WTC11 (cell line): Measurements from ENCODE around the gene EVX1. TPM values are rescaled to one million over a fixed set of nuclear protein-coding genes. Genes with fewer than 3 reads are reported as not detected.

Experiments
- ATAC-seq: fragments of 200-7000 bp; cut with Tn5 transposase; 2 replicates; pipeline ENCODE4 v1.10.0; 2021; ENCODE audit warnings: mild to moderate bottlenecking, moderate library complexity
- CTCF ChIA-PET: fragments of 300-600 bp; sonication (Branson Sonifier 250); formaldehyde crosslinking; loops from one replicate; lab custom pipeline; 2021; ENCODE audit warnings: antibody characterized with exemption; lab: Charles Lee
- POLR2A ChIA-PET: fragments of 350-600 bp; sonication (Branson Sonifier 250); formaldehyde crosslinking; loops from one replicate; lab custom pipeline; 2021; ENCODE audit warnings: antibody characterized with exemption; lab: Charles Lee
- DNase-seq: peaks from one replicate; pipeline ENCODE4 v3.0.0; 2021; ENCODE audit warnings: low spot score
- H3K27ac Mint-ChIP-seq: 2 replicates; pipeline ENCODE4 v1.8.0; 2021; ENCODE audit warnings: mixed read lengths
- H3K27me3 Mint-ChIP-seq: 2 replicates; pipeline ENCODE4 v1.8.0; 2021; ENCODE audit warnings: low read depth, mild to moderate bottlenecking, moderate library complexity, mixed read lengths
- H3K36me3 Mint-ChIP-seq: 2 replicates; pipeline ENCODE4 v1.8.0; 2021; ENCODE audit warnings: mixed read lengths
- H3K4me1 Mint-ChIP-seq: 2 replicates; pipeline ENCODE4 v1.8.0; 2022; ENCODE audit warnings: mixed read lengths
- H3K4me3 Mint-ChIP-seq: 2 replicates; pipeline ENCODE4 v1.8.0; 2021; ENCODE audit warnings: mild to moderate bottlenecking, moderate library complexity, mixed read lengths
- H3K9me3 Mint-ChIP-seq: 2 replicates; pipeline ENCODE4 v1.8.0; 2021; ENCODE audit warnings: mixed read lengths
- FOXP1 ChIP-seq: sonication (generic); formaldehyde crosslinking; IDR thresholded peaks from 2 replicates; pipeline ENCODE4 v1.8.0; 2022; ENCODE audit warnings: missing genetic modification reagents, mild to moderate bottlenecking, moderate library complexity, borderline replicate concordance
- GRHL2 ChIP-seq: fragments of 250-450 bp; sonication (Bioruptor Pico); IDR thresholded peaks from 2 replicates; pipeline ENCODE4 v1.8.0; 2022; ENCODE audit warnings: mild to moderate bottlenecking, moderate library complexity; ENCODE audit not compliant: insufficient replicate concordance, severe bottlenecking
- KAT7 ChIP-seq: sonication (generic); formaldehyde crosslinking; IDR thresholded peaks from 2 replicates; pipeline ENCODE4 v1.8.1; 2023; ENCODE audit warnings: missing genetic modification reagents, mild to moderate bottlenecking, borderline replicate concordance
- PRRX2 ChIP-seq: fragments of 250-450 bp; sonication (Bioruptor Pico); IDR thresholded peaks from 2 replicates; pipeline ENCODE4 v1.8.0; 2021; ENCODE audit warnings: mild to moderate bottlenecking
- RELA ChIP-seq: sonication (generic); formaldehyde crosslinking; IDR thresholded peaks from 2 replicates; pipeline ENCODE4 v1.8.1; 2022; ENCODE audit warnings: missing genetic modification reagents, mild to moderate bottlenecking, borderline replicate concordance
- SMAD4 ChIP-seq: sonication (generic); formaldehyde crosslinking; IDR thresholded peaks from 2 replicates; pipeline ENCODE4 v1.8.0; 2022; ENCODE audit warnings: mild to moderate bottlenecking, missing genetic modification reagents
- ZBTB21 ChIP-seq: sonication (generic); formaldehyde crosslinking; IDR thresholded peaks from 2 replicates; pipeline ENCODE4 v1.8.1; 2023; ENCODE audit warnings: mild to moderate bottlenecking, missing genetic modification reagents, borderline replicate concordance
- ZNF396 ChIP-seq: fragments of 250-450 bp; sonication (Bioruptor Pico); IDR thresholded peaks from 2 replicates; pipeline ENCODE4 v1.8.0; 2021; ENCODE audit warnings: mild to moderate bottlenecking, moderate library complexity, borderline replicate concordance
- total RNA-seq: library from RNA; stranded (reverse); gene quantifications from 3 replicates; pipeline ENCODE4 v1.2.3, GENCODE V29; 2021
- TF ChIP-seq, protein P1 (sequence below): sonication (generic); formaldehyde crosslinking; IDR thresholded peaks from 2 replicates; pipeline ENCODE4 v1.8.0; 2022; ENCODE audit warnings: mild to moderate bottlenecking, missing genetic modification reagents
- TF ChIP-seq, protein P2 (sequence below): sonication (generic); formaldehyde crosslinking; IDR thresholded peaks from 2 replicates; pipeline ENCODE4 v1.8.1; 2023; ENCODE audit warnings: mild to moderate bottlenecking, missing genetic modification reagents
- TF ChIP-seq, protein P3 (sequence below): sonication (generic); formaldehyde crosslinking; IDR thresholded peaks from 2 replicates; pipeline ENCODE4 v1.8.1; 2023; ENCODE audit warnings: mild to moderate bottlenecking, missing genetic modification reagents, borderline replicate concordance
- TF ChIP-seq, protein P4 (sequence below): fragments of 250-450 bp; sonication (Bioruptor Pico); IDR thresholded peaks from 2 replicates; pipeline ENCODE4 v1.9.0; 2021; ENCODE audit warnings: mild to moderate bottlenecking
- TF ChIP-seq, protein P5 (sequence below): sonication (generic); formaldehyde crosslinking; IDR thresholded peaks from 2 replicates; pipeline ENCODE4 v1.8.0; 2022; ENCODE audit warnings: mild to moderate bottlenecking, missing genetic modification reagents

The EVX1 gene
- total RNA-seq, 1 experiment from 2014 or later, result not detected

DNA sequence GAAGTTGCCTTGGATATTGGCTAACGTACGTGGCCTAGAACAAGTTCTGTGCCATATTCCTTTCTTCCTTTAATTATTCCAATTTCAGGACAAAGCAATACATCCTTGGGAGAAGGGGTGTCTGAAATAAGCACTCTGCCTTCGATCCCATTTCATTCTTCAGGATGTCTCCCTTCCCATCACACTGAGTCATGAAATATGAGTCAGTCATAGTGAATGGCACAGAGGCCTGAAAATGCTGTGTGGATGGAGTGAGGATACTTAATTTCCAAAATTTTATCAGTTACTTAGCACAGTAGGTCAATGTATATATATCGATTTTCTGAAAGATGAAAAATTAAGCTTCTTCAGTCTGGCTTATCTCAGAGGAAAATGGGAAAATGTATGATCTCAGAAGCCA is 19.5 kb downstream of the EVX1 start (continued):
- TF ChIP-seq PRRX2 (CRISPR knock-in tag), result no peak
- no peak for TF ChIP-seq KAT7 (CRISPR knock-in tag)
- TF ChIP-seq, protein P1, sequence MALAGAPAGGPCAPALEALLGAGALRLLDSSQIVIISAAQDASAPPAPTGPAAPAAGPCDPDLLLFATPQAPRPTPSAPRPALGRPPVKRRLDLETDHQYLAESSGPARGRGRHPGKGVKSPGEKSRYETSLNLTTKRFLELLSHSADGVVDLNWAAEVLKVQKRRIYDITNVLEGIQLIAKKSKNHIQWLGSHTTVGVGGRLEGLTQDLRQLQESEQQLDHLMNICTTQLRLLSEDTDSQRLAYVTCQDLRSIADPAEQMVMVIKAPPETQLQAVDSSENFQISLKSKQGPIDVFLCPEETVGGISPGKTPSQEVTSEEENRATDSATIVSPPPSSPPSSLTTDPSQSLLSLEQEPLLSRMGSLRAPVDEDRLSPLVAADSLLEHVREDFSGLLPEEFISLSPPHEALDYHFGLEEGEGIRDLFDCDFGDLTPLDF (CRISPR knock-in tag), result no peak
- no peak for TF ChIP-seq ZBTB21 (CRISPR knock-in tag)
- TF ChIP-seq SMAD4 (CRISPR knock-in tag), result no peak
- TF ChIP-seq RELA (CRISPR knock-in tag), result no peak
- no peak for TF ChIP-seq FOXP1 (CRISPR knock-in tag)
- TF ChIP-seq, protein P2, sequence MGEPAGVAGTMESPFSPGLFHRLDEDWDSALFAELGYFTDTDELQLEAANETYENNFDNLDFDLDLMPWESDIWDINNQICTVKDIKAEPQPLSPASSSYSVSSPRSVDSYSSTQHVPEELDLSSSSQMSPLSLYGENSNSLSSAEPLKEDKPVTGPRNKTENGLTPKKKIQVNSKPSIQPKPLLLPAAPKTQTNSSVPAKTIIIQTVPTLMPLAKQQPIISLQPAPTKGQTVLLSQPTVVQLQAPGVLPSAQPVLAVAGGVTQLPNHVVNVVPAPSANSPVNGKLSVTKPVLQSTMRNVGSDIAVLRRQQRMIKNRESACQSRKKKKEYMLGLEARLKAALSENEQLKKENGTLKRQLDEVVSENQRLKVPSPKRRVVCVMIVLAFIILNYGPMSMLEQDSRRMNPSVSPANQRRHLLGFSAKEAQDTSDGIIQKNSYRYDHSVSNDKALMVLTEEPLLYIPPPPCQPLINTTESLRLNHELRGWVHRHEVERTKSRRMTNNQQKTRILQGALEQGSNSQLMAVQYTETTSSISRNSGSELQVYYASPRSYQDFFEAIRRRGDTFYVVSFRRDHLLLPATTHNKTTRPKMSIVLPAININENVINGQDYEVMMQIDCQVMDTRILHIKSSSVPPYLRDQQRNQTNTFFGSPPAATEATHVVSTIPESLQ (CRISPR knock-in tag), result no peak

DNA sequence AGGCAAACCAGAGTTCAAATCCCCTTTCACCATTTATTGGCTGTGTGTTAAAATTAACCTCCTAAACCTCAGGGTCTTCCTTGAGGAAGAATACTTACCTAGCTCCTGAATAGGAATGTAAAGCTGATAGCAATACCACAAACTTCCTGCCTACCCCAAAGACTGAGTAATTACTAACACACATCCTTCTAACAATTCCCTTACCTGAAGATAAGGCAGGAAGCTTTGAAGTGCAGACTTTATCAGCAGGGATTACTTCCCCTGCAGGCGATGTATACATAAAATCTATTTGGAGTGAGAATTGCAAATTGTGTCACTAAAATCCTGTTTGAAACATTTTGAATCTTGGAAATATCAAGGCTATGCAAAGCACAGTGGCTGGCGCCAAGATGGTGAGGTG is 21.2 kb downstream of the EVX1 start:
- peaks cover 6% of the 10 kb centered on the region for H3K4me1 Mint-ChIP-seq
- POLR2A ChIA-PET, result interaction anchor here (0.6 kb wide), 1 partner anchor 625 kb away, joined by 7 read pairs; no protein-coding TSS in a partner anchor
- DNase-seq (no peak), ATAC-seq (no peak)
- no peak overlapping the region for H3K4me3 Mint-ChIP-seq
- CTCF ChIA-PET, result interaction anchor here (0.9 to 1.2 kb wide), 3 partner anchors 29 to 342 kb away, joined by 3 read pairs; no protein-coding TSS in a partner anchor
- no peak overlapping the region for H3K27ac Mint-ChIP-seq
- H3K27me3 Mint-ChIP-seq, result peaks cover 16% of the 10 kb centered on the region
- no peaks in the 10 kb centered on the region for H3K36me3 Mint-ChIP-seq
- TF ChIP-seq, protein P3, sequence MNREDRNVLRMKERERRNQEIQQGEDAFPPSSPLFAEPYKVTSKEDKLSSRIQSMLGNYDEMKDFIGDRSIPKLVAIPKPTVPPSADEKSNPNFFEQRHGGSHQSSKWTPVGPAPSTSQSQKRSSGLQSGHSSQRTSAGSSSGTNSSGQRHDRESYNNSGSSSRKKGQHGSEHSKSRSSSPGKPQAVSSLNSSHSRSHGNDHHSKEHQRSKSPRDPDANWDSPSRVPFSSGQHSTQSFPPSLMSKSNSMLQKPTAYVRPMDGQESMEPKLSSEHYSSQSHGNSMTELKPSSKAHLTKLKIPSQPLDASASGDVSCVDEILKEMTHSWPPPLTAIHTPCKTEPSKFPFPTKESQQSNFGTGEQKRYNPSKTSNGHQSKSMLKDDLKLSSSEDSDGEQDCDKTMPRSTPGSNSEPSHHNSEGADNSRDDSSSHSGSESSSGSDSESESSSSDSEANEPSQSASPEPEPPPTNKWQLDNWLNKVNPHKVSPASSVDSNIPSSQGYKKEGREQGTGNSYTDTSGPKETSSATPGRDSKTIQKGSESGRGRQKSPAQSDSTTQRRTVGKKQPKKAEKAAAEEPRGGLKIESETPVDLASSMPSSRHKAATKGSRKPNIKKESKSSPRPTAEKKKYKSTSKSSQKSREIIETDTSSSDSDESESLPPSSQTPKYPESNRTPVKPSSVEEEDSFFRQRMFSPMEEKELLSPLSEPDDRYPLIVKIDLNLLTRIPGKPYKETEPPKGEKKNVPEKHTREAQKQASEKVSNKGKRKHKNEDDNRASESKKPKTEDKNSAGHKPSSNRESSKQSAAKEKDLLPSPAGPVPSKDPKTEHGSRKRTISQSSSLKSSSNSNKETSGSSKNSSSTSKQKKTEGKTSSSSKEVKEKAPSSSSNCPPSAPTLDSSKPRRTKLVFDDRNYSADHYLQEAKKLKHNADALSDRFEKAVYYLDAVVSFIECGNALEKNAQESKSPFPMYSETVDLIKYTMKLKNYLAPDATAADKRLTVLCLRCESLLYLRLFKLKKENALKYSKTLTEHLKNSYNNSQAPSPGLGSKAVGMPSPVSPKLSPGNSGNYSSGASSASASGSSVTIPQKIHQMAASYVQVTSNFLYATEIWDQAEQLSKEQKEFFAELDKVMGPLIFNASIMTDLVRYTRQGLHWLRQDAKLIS (CRISPR knock-in tag), result no peak
- no peak for TF ChIP-seq RELA (CRISPR knock-in tag)
- TF ChIP-seq, protein P4, sequence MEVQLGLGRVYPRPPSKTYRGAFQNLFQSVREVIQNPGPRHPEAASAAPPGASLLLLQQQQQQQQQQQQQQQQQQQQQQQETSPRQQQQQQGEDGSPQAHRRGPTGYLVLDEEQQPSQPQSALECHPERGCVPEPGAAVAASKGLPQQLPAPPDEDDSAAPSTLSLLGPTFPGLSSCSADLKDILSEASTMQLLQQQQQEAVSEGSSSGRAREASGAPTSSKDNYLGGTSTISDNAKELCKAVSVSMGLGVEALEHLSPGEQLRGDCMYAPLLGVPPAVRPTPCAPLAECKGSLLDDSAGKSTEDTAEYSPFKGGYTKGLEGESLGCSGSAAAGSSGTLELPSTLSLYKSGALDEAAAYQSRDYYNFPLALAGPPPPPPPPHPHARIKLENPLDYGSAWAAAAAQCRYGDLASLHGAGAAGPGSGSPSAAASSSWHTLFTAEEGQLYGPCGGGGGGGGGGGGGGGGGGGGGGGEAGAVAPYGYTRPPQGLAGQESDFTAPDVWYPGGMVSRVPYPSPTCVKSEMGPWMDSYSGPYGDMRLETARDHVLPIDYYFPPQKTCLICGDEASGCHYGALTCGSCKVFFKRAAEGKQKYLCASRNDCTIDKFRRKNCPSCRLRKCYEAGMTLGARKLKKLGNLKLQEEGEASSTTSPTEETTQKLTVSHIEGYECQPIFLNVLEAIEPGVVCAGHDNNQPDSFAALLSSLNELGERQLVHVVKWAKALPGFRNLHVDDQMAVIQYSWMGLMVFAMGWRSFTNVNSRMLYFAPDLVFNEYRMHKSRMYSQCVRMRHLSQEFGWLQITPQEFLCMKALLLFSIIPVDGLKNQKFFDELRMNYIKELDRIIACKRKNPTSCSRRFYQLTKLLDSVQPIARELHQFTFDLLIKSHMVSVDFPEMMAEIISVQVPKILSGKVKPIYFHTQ (CRISPR knock-in tag), result no peak
- no peak for TF ChIP-seq ZNF396 (CRISPR knock-in tag)
- TF ChIP-seq KAT7 (CRISPR knock-in tag), result no peak
- TF ChIP-seq PRRX2 (CRISPR knock-in tag), result no peak
- TF ChIP-seq, protein P5, sequence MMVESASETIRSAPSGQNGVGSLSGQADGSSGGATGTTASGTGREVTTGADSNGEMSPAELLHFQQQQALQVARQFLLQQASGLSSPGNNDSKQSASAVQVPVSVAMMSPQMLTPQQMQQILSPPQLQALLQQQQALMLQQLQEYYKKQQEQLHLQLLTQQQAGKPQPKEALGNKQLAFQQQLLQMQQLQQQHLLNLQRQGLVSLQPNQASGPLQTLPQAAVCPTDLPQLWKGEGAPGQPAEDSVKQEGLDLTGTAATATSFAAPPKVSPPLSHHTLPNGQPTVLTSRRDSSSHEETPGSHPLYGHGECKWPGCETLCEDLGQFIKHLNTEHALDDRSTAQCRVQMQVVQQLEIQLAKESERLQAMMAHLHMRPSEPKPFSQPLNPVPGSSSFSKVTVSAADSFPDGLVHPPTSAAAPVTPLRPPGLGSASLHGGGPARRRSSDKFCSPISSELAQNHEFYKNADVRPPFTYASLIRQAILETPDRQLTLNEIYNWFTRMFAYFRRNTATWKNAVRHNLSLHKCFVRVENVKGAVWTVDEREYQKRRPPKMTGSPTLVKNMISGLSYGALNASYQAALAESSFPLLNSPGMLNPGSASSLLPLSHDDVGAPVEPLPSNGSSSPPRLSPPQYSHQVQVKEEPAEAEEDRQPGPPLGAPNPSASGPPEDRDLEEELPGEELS, result no peak
- TF ChIP-seq GRHL2 (CRISPR knock-in tag), result no peak
- TF ChIP-seq, all 79 proteins: peak for 0
- H3K9me3 Mint-ChIP-seq, result no peaks in the 10 kb centered on the region
